HepG2 (cell line): Measurements from ENCODE around the gene P4HTM. TPM values are rescaled to one million over a fixed set of nuclear protein-coding genes. Genes with fewer than 3 reads are reported as not detected.

Source experiments
- CAMTA2 ChIP-seq: sonication (generic); formaldehyde crosslinking; IDR thresholded peaks from 2 replicates; pipeline ENCODE4 v1.4.0; 2020; ENCODE audit warnings: mild to moderate bottlenecking, missing genetic modification reagents, borderline replicate concordance
- CREB1 ChIP-seq, 2 experiments: fragments of 450-650 bp in 1 of 2; IDR thresholded peaks; 2 replicates each; pipeline ENCODE4 v1.6.1; 2016 to 2017; ENCODE audit warnings: control low read depth in 1 of 2, mild to moderate bottlenecking in 1 of 2, missing compliant biosample characterization in 1 of 2, missing genetic modification characterization in 1 of 2
- HHEX ChIP-seq: IDR thresholded peaks from 2 replicates; pipeline ENCODE4 v1.6.1; 2016; ENCODE audit warnings: control low read depth
- JUNB ChIP-seq: sonication (generic); formaldehyde crosslinking; IDR thresholded peaks from 2 replicates; pipeline ENCODE4 v1.8.0; 2022; ENCODE audit warnings: missing genetic modification reagents, mild to moderate bottlenecking, borderline replicate concordance
- PAWR ChIP-seq: sonication (generic); formaldehyde crosslinking; IDR thresholded peaks from 2 replicates; pipeline ENCODE4 v1.4.0; 2020; ENCODE audit warnings: missing genetic modification reagents, mild to moderate bottlenecking, borderline replicate concordance
- PCBP1 ChIP-seq: fragments of 200-400 bp; formaldehyde crosslinking; IDR thresholded peaks from 2 replicates; pipeline ENCODE4 v1.6.1; 2017; ENCODE audit warnings: mild to moderate bottlenecking, low read depth, low read length, borderline replicate concordance
- SP4 ChIP-seq: sonication (generic); formaldehyde crosslinking; IDR thresholded peaks from 2 replicates; pipeline ENCODE4 v1.8.1; 2023; ENCODE audit warnings: mild to moderate bottlenecking, missing genetic modification reagents
- ZNF263 ChIP-seq: sonication (generic); formaldehyde crosslinking; IDR thresholded peaks from 2 replicates; pipeline ENCODE4 v1.4.0; 2020; ENCODE audit warnings: missing genetic modification reagents
- ZNF552 ChIP-seq: sonication (generic); formaldehyde crosslinking; IDR thresholded peaks from 2 replicates; pipeline ENCODE4 v1.9.0; 2022; ENCODE audit warnings: missing genetic modification reagents, mild to moderate bottlenecking, borderline replicate concordance
- polyA plus RNA-seq, 8 experiments: library from polyadenylated mRNA; depleted of rRNA in 3 of 8; stranded (reverse) in 7 of 8; unstranded in 1 of 8; fragments of >200 nt; fragmentation: Illumina TruSeq in 4 of 8; extraction: Trizol in 4 of 8; gene quantifications; 2 replicates each; pipeline versions ENCODE4 v1.2.1 to v1.2.3, GENCODE V29; 2011 to 2016; ENCODE audit warnings: low read depth in 4 of 8, missing spikeins in 1 of 8, mixed read lengths in 1 of 8; ENCODE audit not compliant: insufficient read depth in 1 of 8
- total RNA-seq, 5 experiments: library from RNA; depleted of rRNA; stranded (reverse); fragments of >200 nt; fragmentation: Illumina TruSeq; extraction: Trizol; gene quantifications; 2 replicates each; pipeline ENCODE4 v1.2.3, GENCODE V29; 2016; ENCODE audit warnings: low read depth in 1 of 5
- TF ChIP-seq, protein P1 (sequence below): IDR thresholded peaks from 2 replicates; pipeline ENCODE4 v1.6.1; 2012; ENCODE audit warnings: low read length, improper control_type of control experiment
- TF ChIP-seq, protein P2 (sequence below), 2 experiments: sonication (generic) in 1 of 2; formaldehyde crosslinking in 1 of 2; IDR thresholded peaks; 2 replicates each; pipeline versions ENCODE4 v1.5.1 to v1.6.1; 2011 to 2020; ENCODE audit warnings: borderline replicate concordance in 1 of 2, low read depth in 1 of 2, low read length in 1 of 2, mild to moderate bottlenecking in 1 of 2, missing genetic modification reagents in 1 of 2, moderate library complexity in 1 of 2
- TF ChIP-seq, protein P3 (sequence below): sonication (generic); formaldehyde crosslinking; conservative IDR thresholded peaks from 2 replicates; pipeline ENCODE4 v1.4.0; 2020; ENCODE audit warnings: missing genetic modification reagents
- TF ChIP-seq, protein P4 (sequence below): fragments of 450-650 bp; IDR thresholded peaks from 2 replicates; pipeline ENCODE4 v1.6.1; 2017
- TF ChIP-seq, protein P5 (sequence below): IDR thresholded peaks from 2 replicates; pipeline ENCODE4 v1.6.1; 2016

The P4HTM gene
- total and polyA plus RNA-seq, 2 of the 13 experiments (the other 11 are each of a cell fraction or from before 2014, with no cell fraction given): 0.01 TPM; not detected in 1

GRCh38 chr3:49007068-49007770 lies 17.2 kb downstream of the P4HTM start, which contains the start of gene WDR6 (continued):
- TF ChIP-seq, protein P1, sequence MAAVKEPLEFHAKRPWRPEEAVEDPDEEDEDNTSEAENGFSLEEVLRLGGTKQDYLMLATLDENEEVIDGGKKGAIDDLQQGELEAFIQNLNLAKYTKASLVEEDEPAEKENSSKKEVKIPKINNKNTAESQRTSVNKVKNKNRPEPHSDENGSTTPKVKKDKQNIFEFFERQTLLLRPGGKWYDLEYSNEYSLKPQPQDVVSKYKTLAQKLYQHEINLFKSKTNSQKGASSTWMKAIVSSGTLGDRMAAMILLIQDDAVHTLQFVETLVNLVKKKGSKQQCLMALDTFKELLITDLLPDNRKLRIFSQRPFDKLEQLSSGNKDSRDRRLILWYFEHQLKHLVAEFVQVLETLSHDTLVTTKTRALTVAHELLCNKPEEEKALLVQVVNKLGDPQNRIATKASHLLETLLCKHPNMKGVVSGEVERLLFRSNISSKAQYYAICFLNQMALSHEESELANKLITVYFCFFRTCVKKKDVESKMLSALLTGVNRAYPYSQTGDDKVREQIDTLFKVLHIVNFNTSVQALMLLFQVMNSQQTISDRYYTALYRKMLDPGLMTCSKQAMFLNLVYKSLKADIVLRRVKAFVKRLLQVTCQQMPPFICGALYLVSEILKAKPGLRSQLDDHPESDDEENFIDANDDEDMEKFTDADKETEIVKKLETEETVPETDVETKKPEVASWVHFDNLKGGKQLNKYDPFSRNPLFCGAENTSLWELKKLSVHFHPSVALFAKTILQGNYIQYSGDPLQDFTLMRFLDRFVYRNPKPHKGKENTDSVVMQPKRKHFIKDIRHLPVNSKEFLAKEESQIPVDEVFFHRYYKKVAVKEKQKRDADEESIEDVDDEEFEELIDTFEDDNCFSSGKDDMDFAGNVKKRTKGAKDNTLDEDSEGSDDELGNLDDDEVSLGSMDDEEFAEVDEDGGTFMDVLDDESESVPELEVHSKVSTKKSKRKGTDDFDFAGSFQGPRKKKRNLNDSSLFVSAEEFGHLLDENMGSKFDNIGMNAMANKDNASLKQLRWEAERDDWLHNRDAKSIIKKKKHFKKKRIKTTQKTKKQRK: no peak
- no peak for TF ChIP-seq JUNB
- TF ChIP-seq ZNF263 (CRISPR knock-in tag): no peak
- 0 out of 2 replicates have a peak, but pooled peaks have one; percentile 54 for TF ChIP-seq PCBP1
- TF ChIP-seq, protein P2, sequence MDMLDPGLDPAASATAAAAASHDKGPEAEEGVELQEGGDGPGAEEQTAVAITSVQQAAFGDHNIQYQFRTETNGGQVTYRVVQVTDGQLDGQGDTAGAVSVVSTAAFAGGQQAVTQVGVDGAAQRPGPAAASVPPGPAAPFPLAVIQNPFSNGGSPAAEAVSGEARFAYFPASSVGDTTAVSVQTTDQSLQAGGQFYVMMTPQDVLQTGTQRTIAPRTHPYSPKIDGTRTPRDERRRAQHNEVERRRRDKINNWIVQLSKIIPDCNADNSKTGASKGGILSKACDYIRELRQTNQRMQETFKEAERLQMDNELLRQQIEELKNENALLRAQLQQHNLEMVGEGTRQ (IDR thresholded peaks at IDR 0.05; ENCODE audit: low read depth, low read length): peak; percentile 95
- TF ChIP-seq, protein P2 (CRISPR knock-in tag; IDR thresholded peaks at IDR 0.05; ENCODE audit: borderline replicate concordance): peak; percentile 99; the same call in 1 of the 2 replicates
- TF ChIP-seq SP4 (CRISPR knock-in tag): peak; percentile 49; the same call in 1 of the 2 replicates
- peak; percentile 83 for TF ChIP-seq CREB1 (IDR thresholded peaks at IDR 0.05)
- peak; percentile 82 for TF ChIP-seq CREB1 (CRISPR knock-in tag; IDR thresholded peaks at IDR 0.05)
- no peak for TF ChIP-seq ZNF552 (CRISPR knock-in tag)
- TF ChIP-seq, protein P3, sequence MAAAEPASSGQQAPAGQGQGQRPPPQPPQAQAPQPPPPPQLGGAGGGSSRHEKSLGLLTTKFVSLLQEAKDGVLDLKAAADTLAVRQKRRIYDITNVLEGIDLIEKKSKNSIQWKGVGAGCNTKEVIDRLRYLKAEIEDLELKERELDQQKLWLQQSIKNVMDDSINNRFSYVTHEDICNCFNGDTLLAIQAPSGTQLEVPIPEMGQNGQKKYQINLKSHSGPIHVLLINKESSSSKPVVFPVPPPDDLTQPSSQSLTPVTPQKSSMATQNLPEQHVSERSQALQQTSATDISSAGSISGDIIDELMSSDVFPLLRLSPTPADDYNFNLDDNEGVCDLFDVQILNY (CRISPR knock-in tag): peak; percentile 41; the same call in 1 of the 2 replicates
- TF ChIP-seq, protein P4, sequence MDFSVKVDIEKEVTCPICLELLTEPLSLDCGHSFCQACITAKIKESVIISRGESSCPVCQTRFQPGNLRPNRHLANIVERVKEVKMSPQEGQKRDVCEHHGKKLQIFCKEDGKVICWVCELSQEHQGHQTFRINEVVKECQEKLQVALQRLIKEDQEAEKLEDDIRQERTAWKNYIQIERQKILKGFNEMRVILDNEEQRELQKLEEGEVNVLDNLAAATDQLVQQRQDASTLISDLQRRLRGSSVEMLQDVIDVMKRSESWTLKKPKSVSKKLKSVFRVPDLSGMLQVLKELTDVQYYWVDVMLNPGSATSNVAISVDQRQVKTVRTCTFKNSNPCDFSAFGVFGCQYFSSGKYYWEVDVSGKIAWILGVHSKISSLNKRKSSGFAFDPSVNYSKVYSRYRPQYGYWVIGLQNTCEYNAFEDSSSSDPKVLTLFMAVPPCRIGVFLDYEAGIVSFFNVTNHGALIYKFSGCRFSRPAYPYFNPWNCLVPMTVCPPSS: no peak
- TF ChIP-seq, protein P5, sequence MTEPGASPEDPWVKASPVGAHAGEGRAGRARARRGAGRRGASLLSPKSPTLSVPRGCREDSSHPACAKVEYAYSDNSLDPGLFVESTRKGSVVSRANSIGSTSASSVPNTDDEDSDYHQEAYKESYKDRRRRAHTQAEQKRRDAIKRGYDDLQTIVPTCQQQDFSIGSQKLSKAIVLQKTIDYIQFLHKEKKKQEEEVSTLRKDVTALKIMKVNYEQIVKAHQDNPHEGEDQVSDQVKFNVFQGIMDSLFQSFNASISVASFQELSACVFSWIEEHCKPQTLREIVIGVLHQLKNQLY (CRISPR knock-in tag): no peak; the same call in 1 of the 2 replicates
- TF ChIP-seq HHEX (CRISPR knock-in tag): no peak
- no peak for TF ChIP-seq PAWR
- 0 out of 2 replicates have a peak, but pooled peaks have one; percentile 27 for TF ChIP-seq CAMTA2 (CRISPR knock-in tag)
